HL-60 (cell line): Measurements from ENCODE around the gene NR3C2.

ENCODE experiments used
- DNase-seq, 2 experiments: peaks; one replicate each; pipeline ENCODE4 v3.0.0-alpha.2; 2010 to 2020; ENCODE audit warnings: low read depth in 1 of 2, low spot score in 1 of 2
- H3K27ac ChIP-seq: fragments of 250-450 bp; sonication (Bioruptor Pico); replicated peaks from 2 replicates; pipeline ENCODE4 v1.5.1; 2020; ENCODE audit warnings: mild to moderate bottlenecking, moderate library complexity
- H3K27me3 ChIP-seq: fragments of 250-450 bp; sonication (Bioruptor Pico); 2 replicates; pipeline ENCODE4 v1.5.1; 2021; ENCODE audit warnings: mild to moderate bottlenecking, moderate library complexity; ENCODE audit not compliant: insufficient read depth, poor library complexity, severe bottlenecking
- H3K4me3 ChIP-seq: replicated peaks from 2 replicates; pipeline ENCODE4 v1.5.1; 2011; ENCODE audit warnings: mild to moderate bottlenecking, control low read depth, low read length; ENCODE audit not compliant: insufficient read depth
- CTCF ChIP-seq: IDR thresholded peaks from one replicate; pipeline ENCODE4 v1.5.1; 2011; ENCODE audit warnings: low read length, control low read depth, inconsistent platforms; ENCODE audit not compliant: insufficient read depth
- GABPA ChIP-seq: IDR thresholded peaks from 2 replicates; pipeline ENCODE4 v1.6.1; 2012; ENCODE audit warnings: low read depth
- POLR2AphosphoS5 ChIP-seq: IDR thresholded peaks from 2 replicates; pipeline ENCODE4 v1.6.1; 2012; ENCODE audit warnings: low read depth
- REST ChIP-seq: IDR thresholded peaks from 2 replicates; pipeline ENCODE4 v1.6.1; 2012; ENCODE audit warnings: low read depth; ENCODE audit not compliant: insufficient replicate concordance
- SPI1 ChIP-seq: IDR thresholded peaks from 2 replicates; pipeline ENCODE4 v1.6.1; 2012; ENCODE audit warnings: low read depth, mild to moderate bottlenecking, borderline replicate concordance

NR3C2 gene

DNA sequence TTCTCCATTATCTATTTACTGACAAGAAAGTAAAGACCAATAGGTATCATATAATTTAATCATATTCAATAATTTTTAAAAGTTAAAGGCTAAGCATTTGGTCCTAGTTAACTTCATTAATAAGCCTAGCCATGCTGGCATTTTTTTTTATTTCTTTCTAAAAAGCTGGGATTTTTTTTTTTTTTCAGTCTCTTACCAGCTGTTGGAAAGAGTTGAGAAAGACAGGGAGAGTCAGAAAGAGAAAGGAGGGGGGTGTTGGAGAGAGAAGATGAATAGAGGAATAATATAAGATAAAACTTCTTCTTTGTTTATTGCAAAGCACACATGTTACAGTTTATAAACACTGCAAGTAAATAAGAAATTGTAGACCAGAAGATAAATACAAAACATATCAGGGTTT, 5.9 kb upstream of the NR3C2 start:
- H3K27me3 ChIP-seq, result peaks cover 36% of the 10 kb centered on the region
- no peak overlapping the region for H3K27ac ChIP-seq
- DNase-seq, result no peak
- TF ChIP-seq REST (no peak), SPI1 (no peak), POLR2AphosphoS5 (no peak), CTCF (no peak), GABPA (no peak)
- H3K4me3 ChIP-seq, result no peak overlapping the region

DNA sequence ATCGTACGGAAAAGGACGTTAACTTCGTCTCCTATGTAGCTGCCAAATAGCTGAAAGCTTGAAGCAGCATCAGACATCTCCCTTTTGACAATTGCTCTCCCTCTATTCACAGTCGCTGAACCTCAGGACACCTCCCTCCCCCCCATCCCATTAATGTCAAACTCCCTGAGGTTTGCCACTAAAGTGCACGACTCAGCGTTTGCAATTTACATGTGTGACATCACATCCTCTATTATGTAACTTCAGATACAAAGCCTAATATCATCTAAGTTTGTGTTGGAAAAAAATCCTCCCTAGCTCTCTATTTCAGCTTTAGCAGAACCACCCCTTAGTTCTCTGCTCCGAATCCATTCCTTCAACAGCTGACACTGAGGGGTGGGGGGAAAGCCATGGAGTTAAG, 5.5 kb upstream of the NR3C2 start:
- H3K27me3 ChIP-seq, result peaks cover 38% of the 10 kb centered on the region
- no peak for DNase-seq
- no peak overlapping the region for H3K27ac ChIP-seq
- TF ChIP-seq SPI1 (no peak), GABPA (no peak), POLR2AphosphoS5 (no peak), CTCF (no peak), REST (no peak)
- no peak overlapping the region for H3K4me3 ChIP-seq

DNA sequence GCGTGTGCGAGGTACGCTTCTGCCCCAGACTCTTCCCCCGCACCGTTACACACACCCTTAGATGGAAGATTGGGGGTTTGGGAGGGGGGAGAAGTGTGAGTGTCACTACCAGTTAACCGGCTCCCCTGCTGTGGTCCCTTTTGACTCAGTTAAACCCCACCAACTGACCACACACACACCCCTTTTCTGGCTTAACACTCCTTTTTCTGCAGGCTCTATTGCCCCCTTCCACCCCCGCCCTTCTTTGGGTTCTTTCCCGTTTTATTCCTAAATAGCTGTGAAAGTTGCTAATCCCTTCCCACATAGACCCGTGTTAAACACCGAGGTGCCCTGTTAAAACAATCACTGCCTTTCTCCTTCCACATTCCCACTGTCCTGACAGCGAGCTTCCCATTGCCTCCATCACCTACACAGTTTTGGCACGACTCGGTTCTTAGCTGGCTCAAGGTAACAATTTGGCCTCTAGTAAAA, 3.7 kb upstream of the NR3C2 start:
- Histone ChIP-seq H3K4me3 (peak overlapping the region; percentile 38), H3K27me3 (peaks cover 45% of the 10 kb centered on the region), H3K27ac (no peak overlapping the region)
- no peak for DNase-seq
- no peak for TF ChIP-seq GABPA
- no peak for TF ChIP-seq SPI1
- no peak for TF ChIP-seq POLR2AphosphoS5
- no peak for TF ChIP-seq REST
- TF ChIP-seq CTCF, result no peak
